ENCODE data around the gene PPP1R3F. TPM values are rescaled to one million over a fixed set of nuclear protein-coding genes. Genes with fewer than 3 reads are reported as not detected.

The PPP1R3F gene
- total and polyA plus RNA-seq, 4 donors: 0.78 to 1.7 (median 1.4) TPM

DNA sequence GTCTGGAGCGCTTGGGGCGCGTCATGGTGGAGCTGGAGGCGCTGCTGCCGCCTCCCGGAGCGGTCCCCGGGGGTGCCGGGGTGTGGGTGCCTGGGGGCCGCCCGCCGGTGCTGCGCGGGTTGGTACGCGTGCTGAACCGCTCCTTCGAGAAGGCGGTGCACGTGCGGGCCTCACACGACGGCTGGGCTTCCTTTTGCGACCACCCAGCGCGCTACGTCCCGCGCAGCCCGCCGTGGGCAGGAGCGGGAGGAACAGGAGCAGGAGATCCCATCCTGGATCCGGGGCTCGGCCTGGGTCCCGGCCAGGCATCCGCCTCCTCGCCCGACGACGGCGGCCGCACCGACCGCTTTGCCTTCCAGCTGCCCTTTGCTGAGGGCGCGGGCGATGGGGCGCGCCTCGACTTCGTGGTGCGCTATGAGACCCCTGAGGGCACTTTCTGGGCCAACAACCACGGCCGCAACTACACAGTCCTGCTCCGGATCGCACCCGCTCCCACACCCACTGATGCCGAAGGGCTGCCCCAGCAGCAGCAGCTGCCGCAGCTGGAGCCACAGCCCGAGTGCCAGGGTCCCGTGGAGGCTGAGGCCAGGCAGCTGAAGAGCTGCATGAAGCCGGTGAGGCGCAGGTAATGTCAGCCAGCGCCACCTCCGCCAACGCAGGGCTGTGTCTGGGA, 792 bp downstream of the PPP1R3F start:
- H3K9me3 ChIP-seq (ENCODE audit: control insufficient read depth in 4 of 4, low read length in 3 of 4): no peaks in the 10 kb centered on the region
- WGBS: 52% methylated on average over 66 of the region's 66 CpGs
- H3K36me3 ChIP-seq (ENCODE audit: control insufficient read depth in 4 of 4, insufficient read depth in 3 of 4, low read depth in 1 of 4, low read length in 3 of 4): no peaks in the 10 kb centered on the region
- no peaks in the 10 kb centered on the region for H3K27me3 ChIP-seq (ENCODE audit: control insufficient read depth in 4 of 4, insufficient read depth in 4 of 4, low read length in 3 of 4)
- peaks cover 9 to 46% (median 29%) of the 10 kb centered on the region in 4 donors for H3K4me1 ChIP-seq (ENCODE audit: control insufficient read depth in 4 of 4, insufficient read depth in 4 of 4, low read length in 3 of 4)
- peak overlapping the region; percentile 92 to 99 for H3K27ac ChIP-seq (ENCODE audit: low read depth in 1 of 2, low read length in 2 of 2)
- no peak for DNase-seq (ENCODE audit: low spot score)
- TF ChIP-seq HNF4A (conservative IDR thresholded peaks at IDR 0.05) (no peak), ATF3 (IDR thresholded peaks at IDR 0.05) (no peak), GABPA (IDR thresholded peaks at IDR 0.05 in 1 of 2, conservative IDR thresholded peaks at IDR 0.05 in 1 of 2) (no peak), FOXA2 (IDR thresholded peaks at IDR 0.05) (no peak), JUND (IDR thresholded peaks at IDR 0.05) (no peak), RAD21 (IDR thresholded peaks at IDR 0.05) (no peak), EGR1 (IDR thresholded peaks at IDR 0.05; ENCODE audit: low read depth in 2 of 2) (no peak), ZBTB33 (IDR thresholded peaks at IDR 0.05) (no peak), YY1 (IDR thresholded peaks at IDR 0.05) (no peak), FOXA1 (IDR thresholded peaks at IDR 0.05) (no peak), HNF4G (IDR thresholded peaks at IDR 0.05) (no peak), TAF1 (conservative IDR thresholded peaks at IDR 0.05) (no peak), SP1 (IDR thresholded peaks at IDR 0.05) (no peak), RXRA (IDR thresholded peaks at IDR 0.05) (no peak), NR2F2 (IDR thresholded peaks at IDR 0.05) (no peak), CTCF (IDR thresholded peaks at IDR 0.05; ENCODE audit: low read depth, low read length, missing input control) (no peak)
- TF ChIP-seq, protein P1, sequence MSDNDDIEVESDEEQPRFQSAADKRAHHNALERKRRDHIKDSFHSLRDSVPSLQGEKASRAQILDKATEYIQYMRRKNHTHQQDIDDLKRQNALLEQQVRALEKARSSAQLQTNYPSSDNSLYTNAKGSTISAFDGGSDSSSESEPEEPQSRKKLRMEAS (IDR thresholded peaks at IDR 0.05): no peak
- TF ChIP-seq, protein P2, sequence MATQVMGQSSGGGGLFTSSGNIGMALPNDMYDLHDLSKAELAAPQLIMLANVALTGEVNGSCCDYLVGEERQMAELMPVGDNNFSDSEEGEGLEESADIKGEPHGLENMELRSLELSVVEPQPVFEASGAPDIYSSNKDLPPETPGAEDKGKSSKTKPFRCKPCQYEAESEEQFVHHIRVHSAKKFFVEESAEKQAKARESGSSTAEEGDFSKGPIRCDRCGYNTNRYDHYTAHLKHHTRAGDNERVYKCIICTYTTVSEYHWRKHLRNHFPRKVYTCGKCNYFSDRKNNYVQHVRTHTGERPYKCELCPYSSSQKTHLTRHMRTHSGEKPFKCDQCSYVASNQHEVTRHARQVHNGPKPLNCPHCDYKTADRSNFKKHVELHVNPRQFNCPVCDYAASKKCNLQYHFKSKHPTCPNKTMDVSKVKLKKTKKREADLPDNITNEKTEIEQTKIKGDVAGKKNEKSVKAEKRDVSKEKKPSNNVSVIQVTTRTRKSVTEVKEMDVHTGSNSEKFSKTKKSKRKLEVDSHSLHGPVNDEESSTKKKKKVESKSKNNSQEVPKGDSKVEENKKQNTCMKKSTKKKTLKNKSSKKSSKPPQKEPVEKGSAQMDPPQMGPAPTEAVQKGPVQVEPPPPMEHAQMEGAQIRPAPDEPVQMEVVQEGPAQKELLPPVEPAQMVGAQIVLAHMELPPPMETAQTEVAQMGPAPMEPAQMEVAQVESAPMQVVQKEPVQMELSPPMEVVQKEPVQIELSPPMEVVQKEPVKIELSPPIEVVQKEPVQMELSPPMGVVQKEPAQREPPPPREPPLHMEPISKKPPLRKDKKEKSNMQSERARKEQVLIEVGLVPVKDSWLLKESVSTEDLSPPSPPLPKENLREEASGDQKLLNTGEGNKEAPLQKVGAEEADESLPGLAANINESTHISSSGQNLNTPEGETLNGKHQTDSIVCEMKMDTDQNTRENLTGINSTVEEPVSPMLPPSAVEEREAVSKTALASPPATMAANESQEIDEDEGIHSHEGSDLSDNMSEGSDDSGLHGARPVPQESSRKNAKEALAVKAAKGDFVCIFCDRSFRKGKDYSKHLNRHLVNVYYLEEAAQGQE (IDR thresholded peaks at IDR 0.05): no peak
- peak overlapping the region in 2 of 3 donors; percentile 65 to 81 for H3K4me3 ChIP-seq (ENCODE audit: low read depth in 1 of 3, low read length in 3 of 3)
- no peak overlapping the region for H3K9ac ChIP-seq (ENCODE audit: low read depth in 1 of 2, low read length in 2 of 2)

All from liver (tissue), 9 donors.